Superior temporal gyrus (tissue), 1 donor: ENCODE measurements around the gene NPM1.
"Not testable (repeated sequence)": the region's sequence is repeated elsewhere in the genome, so short reads cannot be mapped to it uniquely, and the experiment has no call there.

Source experiments
- DNase-seq: peaks from one replicate; pipeline ENCODE4 v3.0.0-alpha.2; 2016; ENCODE audit errors: extremely low spot score

The NPM1 gene, protein sequence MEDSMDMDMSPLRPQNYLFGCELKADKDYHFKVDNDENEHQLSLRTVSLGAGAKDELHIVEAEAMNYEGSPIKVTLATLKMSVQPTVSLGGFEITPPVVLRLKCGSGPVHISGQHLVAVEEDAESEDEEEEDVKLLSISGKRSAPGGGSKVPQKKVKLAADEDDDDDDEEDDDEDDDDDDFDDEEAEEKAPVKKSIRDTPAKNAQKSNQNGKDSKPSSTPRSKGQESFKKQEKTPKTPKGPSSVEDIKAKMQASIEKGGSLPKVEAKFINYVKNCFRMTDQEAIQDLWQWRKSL

GRCh38 chr5:171387345-171387969 is at the start of gene NPM1:
TSS of gene NPM1 (plus strand) at chr5:171387849. CDS start at chr5:171387949, 100 bp downstream.
- peak; percentile 97 for DNase-seq

GRCh38 chr5:171340042-171340441 is 47.6 kb upstream of the NPM1 start:
- DNase-seq: no peak

GRCh38 chr5:171340491-171340890 is 47.2 kb upstream of the NPM1 start:
- no peak for DNase-seq

DNA sequence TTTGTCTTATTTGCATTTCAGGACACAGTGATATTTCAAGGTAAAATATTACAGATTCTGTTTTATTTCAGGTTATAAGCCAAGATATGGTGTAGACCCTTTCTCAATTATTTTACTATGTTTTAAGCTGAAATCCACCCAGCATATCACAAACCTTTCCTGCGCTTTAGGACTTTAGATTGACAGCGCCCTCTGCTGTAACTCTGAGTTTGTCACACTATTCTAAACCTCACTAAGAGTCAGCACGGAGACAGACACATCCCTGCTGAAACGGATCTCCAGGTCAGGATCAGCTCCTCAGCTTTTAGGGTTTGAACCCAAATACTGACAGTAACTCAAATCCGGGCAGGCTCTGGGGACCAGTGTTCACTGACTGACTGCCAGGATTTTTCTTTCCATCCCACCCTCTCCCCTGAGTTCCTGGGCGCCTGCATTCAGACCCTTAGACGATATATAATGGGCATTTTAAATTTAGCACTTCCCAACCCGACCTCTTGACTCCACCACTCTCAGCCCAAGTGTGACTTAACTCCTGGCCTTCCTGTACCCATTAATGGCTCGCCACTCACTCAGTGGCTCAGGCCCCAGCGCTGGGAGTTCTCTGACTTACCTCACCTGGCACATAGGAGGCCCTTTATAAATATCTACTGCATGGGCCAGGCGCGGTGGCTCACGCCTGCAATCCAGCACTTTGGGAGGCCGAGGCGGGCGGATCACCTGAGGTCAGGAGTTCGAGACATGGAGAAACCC is 45.1 kb upstream of the NPM1 start:
- DNase-seq: peak; percentile 78

DNA sequence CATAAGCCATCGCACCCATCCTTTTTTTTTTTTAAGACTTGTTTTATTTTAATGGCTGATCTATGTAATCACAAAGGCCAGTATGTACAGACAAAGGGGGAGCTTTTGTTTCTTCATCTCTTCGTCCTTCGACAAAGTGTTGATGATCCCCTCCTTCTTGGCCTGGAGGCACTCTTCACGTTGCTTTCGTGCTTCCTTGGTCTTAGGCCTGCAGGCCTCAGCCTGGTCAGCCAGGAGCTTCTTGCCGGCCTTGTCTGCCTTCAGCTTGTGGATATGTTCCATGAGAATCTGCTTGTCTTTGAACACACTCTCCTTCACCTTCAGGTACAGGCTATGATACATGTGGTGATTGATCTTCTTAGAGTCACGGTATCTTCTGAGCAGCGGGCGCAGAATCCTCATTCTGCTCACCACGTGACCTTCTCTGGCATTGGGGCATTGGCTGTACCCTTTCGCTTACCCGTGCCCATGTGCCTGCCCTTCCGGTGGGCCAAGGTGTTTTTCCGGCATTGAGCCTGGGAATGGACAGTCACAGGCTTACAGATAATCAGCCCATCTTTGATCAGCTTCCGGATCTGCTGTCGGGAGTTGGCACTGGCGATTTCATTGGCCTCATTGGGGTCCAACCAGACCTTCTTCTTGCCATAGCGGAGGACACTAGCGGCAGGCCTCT is 42.6 kb upstream of the NPM1 start:
- no peak for DNase-seq

GRCh38 chr5:171351536-171352073 is 36.0 kb upstream of the NPM1 start:
- no peak for DNase-seq

- no peak for DNase-seq
Measured at GRCh38 chr5:171355302-171355724, 32.3 kb upstream of the NPM1 start.

GRCh38 chr5:171357843-171358242 is 29.8 kb upstream of the NPM1 start:
- no peak for DNase-seq

- not testable (repeated sequence) for DNase-seq
Measured at GRCh38 chr5:171361151-171361550, 26.5 kb upstream of the NPM1 start.

DNA sequence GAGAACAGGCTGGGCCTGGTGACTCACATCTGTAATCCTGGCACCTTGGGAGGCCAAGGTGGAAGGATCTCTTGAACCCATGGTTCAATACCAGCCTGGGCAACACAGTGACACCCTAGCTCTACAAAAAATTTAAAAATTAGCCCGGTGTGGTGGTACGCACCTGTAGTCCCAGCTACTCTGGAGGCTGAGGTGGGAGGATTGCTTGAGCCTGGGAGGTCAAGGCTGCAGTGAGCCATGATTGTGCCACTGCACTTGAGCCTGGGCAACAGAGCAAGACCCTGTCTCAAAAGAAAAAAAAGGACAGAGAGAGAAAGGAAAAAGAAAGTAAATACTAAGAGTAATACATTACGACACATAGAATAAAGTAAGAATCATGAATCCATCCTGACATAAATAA is 24.4 kb upstream of the NPM1 start:
- not testable (repeated sequence) for DNase-seq

GRCh38 chr5:171363846-171364245 is 23.8 kb upstream of the NPM1 start:
- no peak for DNase-seq

DNA sequence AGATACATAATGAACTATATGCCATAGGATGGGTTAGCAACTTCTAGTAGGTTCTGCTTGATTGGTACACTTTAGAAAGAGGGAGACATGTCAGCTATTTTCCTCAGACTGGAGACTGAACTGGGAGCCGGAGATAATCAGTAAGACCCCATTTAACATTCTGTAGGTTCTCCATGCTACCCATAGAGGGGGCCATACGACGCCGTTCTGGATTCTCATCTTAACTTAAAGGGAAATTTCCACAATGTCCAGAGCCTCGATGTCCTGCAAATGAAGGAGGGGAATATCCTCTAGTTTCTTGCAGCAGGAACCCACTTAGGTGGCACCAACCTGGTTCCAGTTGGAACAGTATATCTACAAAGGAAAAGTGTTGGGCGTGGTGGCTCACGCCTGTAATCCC is 22.3 kb upstream of the NPM1 start:
- no peak for DNase-seq

GRCh38 chr5:171366645-171367044 is 21.0 kb upstream of the NPM1 start:
- no peak for DNase-seq

DNA sequence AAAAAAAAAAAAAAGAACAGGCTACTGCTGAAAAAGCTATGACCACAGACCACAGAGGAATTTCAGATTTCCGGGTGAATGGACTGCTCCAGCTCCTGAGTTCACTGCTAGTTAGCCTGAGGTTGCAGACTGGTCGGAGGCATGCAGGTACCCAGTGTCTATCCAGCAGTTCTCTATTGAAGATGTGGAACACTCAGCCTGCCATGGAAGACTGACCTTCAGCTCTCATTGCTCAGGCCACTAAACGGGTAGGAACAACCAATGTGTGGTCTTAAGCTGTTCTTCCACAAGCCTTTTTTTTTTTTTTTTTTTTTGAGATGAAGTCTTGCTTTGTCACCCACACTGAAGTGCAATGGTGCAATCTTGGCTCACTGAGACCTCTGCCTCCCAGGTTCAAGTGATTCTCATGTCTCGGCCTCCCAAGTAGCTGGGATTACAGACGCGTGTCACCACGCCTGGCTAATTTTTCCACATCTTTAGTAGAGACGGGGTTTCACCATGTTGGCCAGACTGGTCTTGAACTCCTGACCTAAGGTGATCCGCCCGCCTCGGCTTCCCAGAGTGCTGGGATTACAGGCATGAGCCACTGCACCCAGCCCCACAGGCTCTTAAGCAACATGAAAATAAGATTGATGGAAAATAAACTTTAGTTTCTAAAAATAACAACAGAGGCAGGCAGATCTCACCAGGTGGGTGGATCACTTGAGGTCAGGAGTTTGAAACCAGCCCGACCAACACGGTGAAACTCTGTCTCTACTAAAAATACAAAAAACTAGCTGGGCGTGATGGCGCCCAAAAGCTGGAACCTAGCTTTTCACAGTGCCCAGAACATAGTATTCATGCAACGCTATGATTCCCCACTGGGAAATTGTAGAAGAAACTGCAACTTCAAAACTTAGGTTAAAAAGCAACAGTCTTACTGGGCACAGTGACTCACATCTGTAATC is 20.0 kb upstream of the NPM1 start:
- DNase-seq: no peak

- no peak for DNase-seq
Measured at GRCh38 chr5:171369056-171369455, 18.6 kb upstream of the NPM1 start.

GRCh38 chr5:171369898-171370297 is 17.8 kb upstream of the NPM1 start:
- no peak for DNase-seq

DNA sequence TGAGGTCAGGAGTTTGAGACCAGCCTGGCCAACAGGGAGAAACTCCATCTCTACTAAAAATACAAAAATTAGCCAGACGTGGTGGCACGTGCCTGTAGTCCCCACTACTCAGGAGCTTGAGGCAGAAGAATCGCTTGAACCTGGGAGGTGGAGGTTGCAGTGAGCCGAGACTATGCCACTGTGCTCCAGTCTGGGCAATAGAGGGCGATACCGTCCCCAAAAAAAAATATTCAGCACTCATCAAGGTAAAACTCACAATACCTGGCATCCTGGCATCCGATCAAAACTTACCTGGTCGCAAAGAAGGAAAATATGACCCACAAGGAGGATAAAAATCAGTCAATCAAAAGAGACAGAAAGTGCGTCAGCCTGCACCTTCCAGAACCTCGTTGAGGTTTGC is 16.8 kb upstream of the NPM1 start:
- DNase-seq: not testable (repeated sequence)

- no peak for DNase-seq
Measured at GRCh38 chr5:171371326-171371725, 16.3 kb upstream of the NPM1 start.

GRCh38 chr5:171379961-171380360 is 7.7 kb upstream of the NPM1 start:
- no peak for DNase-seq

GRCh38 chr5:171384416-171384815 is 3.2 kb upstream of the NPM1 start:
- DNase-seq: not testable (repeated sequence)

DNA sequence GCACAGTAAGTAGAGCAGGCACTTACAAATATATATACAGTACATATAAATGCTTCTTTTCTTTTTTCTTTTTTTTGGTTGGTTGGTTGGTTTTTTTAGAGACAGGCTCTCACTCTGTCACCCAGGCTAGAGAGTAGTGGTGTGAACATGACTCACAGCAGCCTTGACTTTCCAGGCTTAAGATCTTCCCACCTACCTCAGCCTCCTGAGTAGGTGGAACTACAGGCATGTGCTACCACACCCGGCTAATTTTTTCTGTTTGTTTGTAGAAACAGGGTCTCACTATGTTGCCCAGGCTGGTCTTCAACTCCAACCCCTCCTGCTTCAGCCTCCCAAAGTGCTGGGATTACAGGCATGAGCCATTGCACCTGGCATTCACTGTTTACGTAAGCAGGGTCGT is 2.6 kb upstream of the NPM1 start:
- DNase-seq: not testable (repeated sequence)
